ENCODE results near the gene LCE1F. TPM values are rescaled to one million over a fixed set of nuclear protein-coding genes. Genes with fewer than 3 reads are reported as not detected.

The LCE1F gene
- total and polyA plus RNA-seq, 5 donors from 2014 or later, result not detected

DNA sequence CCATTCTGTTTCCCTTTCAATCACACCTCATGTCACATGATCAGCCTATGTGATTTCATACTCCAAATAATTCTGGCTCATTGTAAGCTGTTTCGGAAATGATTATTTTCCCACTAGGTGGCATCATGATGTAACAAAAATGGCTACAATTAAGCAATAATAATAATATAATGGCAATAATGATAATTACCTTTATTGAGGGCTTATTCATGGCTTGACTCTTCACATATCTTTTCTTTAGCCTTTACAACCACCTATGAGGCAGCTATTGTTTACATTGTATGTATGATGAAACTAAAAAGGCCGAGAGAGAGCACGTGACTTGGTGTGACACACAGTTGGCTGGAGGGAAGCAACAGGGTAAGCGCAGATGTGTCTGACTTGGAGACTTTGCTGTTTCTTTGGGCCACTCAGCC, 29.6 kb upstream of the LCE1F start:
- no peak for DNase-seq
- no peak overlapping the region for H3K27ac Mint-ChIP-seq
- Histone ChIP-seq H3K27me3 (ENCODE audit: control insufficient read depth, insufficient read depth, low read length) (peaks cover 4% of the 10 kb centered on the region), H3K36me3 (ENCODE audit: control insufficient read depth, insufficient read depth, low read length) (no peaks in the 10 kb centered on the region), H3K27ac (ENCODE audit: insufficient read depth, low read length, poor library complexity, severe bottlenecking) (no peak overlapping the region), H3K9me3 (ENCODE audit: control insufficient read depth in 2 of 2, low read length in 2 of 2) (no peaks in the 10 kb centered on the region), H3K4me1 (ENCODE audit: control insufficient read depth, insufficient read depth, low read length, poor library complexity, severe bottlenecking) (no peaks in the 10 kb centered on the region), H3K4me3 (ENCODE audit: low read depth, low read length) (no peak overlapping the region)
- peaks cover 16% of the 10 kb centered on the region for H3K27me3 Mint-ChIP-seq
- no peaks in the 10 kb centered on the region for H3K36me3 Mint-ChIP-seq
- no peak overlapping the region for H3K4me3 Mint-ChIP-seq
- no peaks in the 10 kb centered on the region for H3K4me1 Mint-ChIP-seq
- H3K9me3 Mint-ChIP-seq, result peaks cover 0 to 3% (median 0%) of the 10 kb centered on the region in 7 donors
- no peak for ATAC-seq (ENCODE audit: low read depth in 2 of 2)

GRCh38 chr1:152745765-152746444, 29.0 kb upstream of the LCE1F start:
- Mint-ChIP-seq H3K4me3 (no peak overlapping the region), H3K9me3 (peaks cover 0 to 6% (median 0%) of the 10 kb centered on the region in 7 donors), H3K27ac (no peak overlapping the region), H3K36me3 (no peaks in the 10 kb centered on the region), H3K4me1 (no peaks in the 10 kb centered on the region), H3K27me3 (peaks cover 16% of the 10 kb centered on the region)
- no peak overlapping the region for H3K27ac ChIP-seq (ENCODE audit: insufficient read depth, low read length, poor library complexity, severe bottlenecking)
- no peak overlapping the region for H3K4me3 ChIP-seq (ENCODE audit: low read depth, low read length)
- no peaks in the 10 kb centered on the region for H3K9me3 ChIP-seq (ENCODE audit: control insufficient read depth in 2 of 2, low read length in 2 of 2)
- H3K27me3 ChIP-seq (ENCODE audit: control insufficient read depth, insufficient read depth, low read length), result peaks cover 7% of the 10 kb centered on the region
- DNase-seq (no peak), ATAC-seq (ENCODE audit: low read depth in 2 of 2) (no peak)
- no peaks in the 10 kb centered on the region for H3K36me3 ChIP-seq (ENCODE audit: control insufficient read depth, insufficient read depth, low read length)
- no peaks in the 10 kb centered on the region for H3K4me1 ChIP-seq (ENCODE audit: control insufficient read depth, insufficient read depth, low read length, poor library complexity, severe bottlenecking)

DNA sequence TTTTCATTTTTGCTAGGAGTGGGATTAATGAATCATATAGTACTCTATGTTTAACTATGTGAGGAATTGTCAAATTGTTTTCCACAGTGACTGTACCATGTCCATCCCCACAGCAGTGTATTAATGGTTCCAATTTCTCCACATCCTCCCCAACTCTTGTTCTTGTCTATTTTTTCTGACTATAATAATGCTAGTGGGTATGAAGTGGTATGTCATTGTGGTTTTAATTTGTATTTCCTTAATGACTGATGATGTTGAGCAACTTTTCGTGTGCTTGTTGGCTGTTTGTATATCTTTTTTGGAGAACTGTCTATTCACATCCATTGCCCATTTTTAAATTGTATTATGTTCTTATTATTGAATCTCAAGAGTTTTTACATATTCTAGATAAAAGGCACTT, 27.1 kb upstream of the LCE1F start:
- no peak overlapping the region for H3K4me3 Mint-ChIP-seq
- no peak for DNase-seq
- peaks cover 14% of the 10 kb centered on the region for H3K27me3 Mint-ChIP-seq
- no peak for ATAC-seq (ENCODE audit: low read depth in 2 of 2)
- peaks cover 7% of the 10 kb centered on the region for H3K27me3 ChIP-seq (ENCODE audit: control insufficient read depth, insufficient read depth, low read length)
- peaks cover 0 to 4% (median 0%) of the 10 kb centered on the region in 7 donors for H3K9me3 Mint-ChIP-seq
- no peaks in the 10 kb centered on the region for H3K9me3 ChIP-seq (ENCODE audit: control insufficient read depth in 2 of 2, low read length in 2 of 2)
- H3K27ac ChIP-seq (ENCODE audit: insufficient read depth, low read length, poor library complexity, severe bottlenecking), result no peak overlapping the region
- no peaks in the 10 kb centered on the region for H3K36me3 Mint-ChIP-seq
- no peaks in the 10 kb centered on the region for H3K36me3 ChIP-seq (ENCODE audit: control insufficient read depth, insufficient read depth, low read length)
- no peak overlapping the region for H3K27ac Mint-ChIP-seq
- H3K4me3 ChIP-seq (ENCODE audit: low read depth, low read length), result no peak overlapping the region
- no peaks in the 10 kb centered on the region for H3K4me1 ChIP-seq (ENCODE audit: control insufficient read depth, insufficient read depth, low read length, poor library complexity, severe bottlenecking)
- H3K4me1 Mint-ChIP-seq, result no peaks in the 10 kb centered on the region

DNA sequence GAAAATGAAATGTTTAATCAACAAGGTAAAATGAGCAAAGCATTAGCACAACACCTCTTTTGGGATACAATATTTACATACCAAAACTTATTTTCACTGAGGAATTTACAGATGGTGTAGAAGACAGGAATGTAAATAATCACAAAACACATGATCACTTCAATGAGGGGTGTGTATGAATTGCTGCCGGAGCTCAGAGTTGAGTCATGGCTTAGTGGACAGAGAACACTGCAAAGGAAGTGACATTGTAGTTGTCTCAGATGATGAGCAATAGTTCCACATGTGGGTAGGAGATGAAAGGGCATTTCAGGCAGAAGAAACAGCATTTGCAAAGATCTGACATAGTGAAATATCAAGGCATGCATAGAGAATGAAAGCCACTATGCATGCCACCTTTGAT, 22.7 kb upstream of the LCE1F start:
- Histone ChIP-seq H3K4me3 (ENCODE audit: low read depth, low read length) (no peak overlapping the region), H3K27me3 (ENCODE audit: control insufficient read depth, insufficient read depth, low read length) (peaks cover 9% of the 10 kb centered on the region), H3K4me1 (ENCODE audit: control insufficient read depth, insufficient read depth, low read length, poor library complexity, severe bottlenecking) (no peaks in the 10 kb centered on the region), H3K27ac (ENCODE audit: insufficient read depth, low read length, poor library complexity, severe bottlenecking) (no peak overlapping the region), H3K36me3 (ENCODE audit: control insufficient read depth, insufficient read depth, low read length) (no peaks in the 10 kb centered on the region), H3K9me3 (ENCODE audit: control insufficient read depth in 2 of 2, low read length in 2 of 2) (no peaks in the 10 kb centered on the region)
- H3K4me3 Mint-ChIP-seq, result no peak overlapping the region
- H3K27me3 Mint-ChIP-seq, result peaks cover 11% of the 10 kb centered on the region
- ATAC-seq (ENCODE audit: low read depth in 2 of 2), result no peak
- no peak for DNase-seq
- no peaks in the 10 kb centered on the region for H3K4me1 Mint-ChIP-seq
- H3K27ac Mint-ChIP-seq, result no peak overlapping the region
- H3K36me3 Mint-ChIP-seq, result no peaks in the 10 kb centered on the region
- peaks cover 0 to 4% (median 0%) of the 10 kb centered on the region in 7 donors for H3K9me3 Mint-ChIP-seq

DNA sequence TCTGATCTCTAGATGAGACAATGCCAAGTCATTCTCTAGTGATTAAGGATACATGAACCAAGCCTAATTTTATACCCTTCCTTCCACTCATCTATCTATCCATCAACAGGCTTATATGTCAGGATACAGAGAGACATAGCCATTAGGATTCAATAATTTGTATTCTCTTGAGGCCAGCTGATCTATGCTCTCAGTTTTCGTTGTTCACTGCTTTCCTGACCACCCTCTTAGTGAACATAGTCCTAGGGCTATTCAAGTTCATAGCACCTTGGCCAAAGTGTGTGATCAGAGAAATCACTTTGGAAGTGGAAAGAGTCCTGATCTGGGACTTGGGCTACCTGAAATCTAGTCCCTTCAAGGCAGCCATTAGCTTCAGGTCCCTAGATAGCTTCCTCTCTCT, 21.4 kb upstream of the LCE1F start:
- DNase-seq (no peak), ATAC-seq (ENCODE audit: low read depth in 2 of 2) (no peak)
- Histone ChIP-seq H3K4me1 (ENCODE audit: control insufficient read depth, insufficient read depth, low read length, poor library complexity, severe bottlenecking) (no peaks in the 10 kb centered on the region), H3K9me3 (ENCODE audit: control insufficient read depth in 2 of 2, low read length in 2 of 2) (no peaks in the 10 kb centered on the region), H3K27me3 (ENCODE audit: control insufficient read depth, insufficient read depth, low read length) (peaks cover 7% of the 10 kb centered on the region), H3K36me3 (ENCODE audit: control insufficient read depth, insufficient read depth, low read length) (no peaks in the 10 kb centered on the region), H3K4me3 (ENCODE audit: low read depth, low read length) (no peak overlapping the region), H3K27ac (ENCODE audit: insufficient read depth, low read length, poor library complexity, severe bottlenecking) (no peak overlapping the region)
- Mint-ChIP-seq H3K27me3 (peaks cover 5% of the 10 kb centered on the region), H3K36me3 (no peaks in the 10 kb centered on the region), H3K4me3 (no peak overlapping the region), H3K9me3 (peaks cover 0 to 4% (median 0%) of the 10 kb centered on the region in 7 donors), H3K27ac (no peak overlapping the region), H3K4me1 (no peaks in the 10 kb centered on the region)

- peaks cover 3% of the 10 kb centered on the region for H3K27me3 ChIP-seq (ENCODE audit: control insufficient read depth, insufficient read depth, low read length)
- no peak overlapping the region for H3K4me3 ChIP-seq (ENCODE audit: low read depth, low read length)
- no peak overlapping the region for H3K27ac ChIP-seq (ENCODE audit: insufficient read depth, low read length, poor library complexity, severe bottlenecking)
- ATAC-seq (ENCODE audit: low read depth in 2 of 2) (no peak), DNase-seq (no peak)
- H3K4me1 ChIP-seq (ENCODE audit: control insufficient read depth, insufficient read depth, low read length, poor library complexity, severe bottlenecking), result no peaks in the 10 kb centered on the region
- H3K36me3 Mint-ChIP-seq, result no peaks in the 10 kb centered on the region
- no peaks in the 10 kb centered on the region for H3K36me3 ChIP-seq (ENCODE audit: control insufficient read depth, insufficient read depth, low read length)
- no peaks in the 10 kb centered on the region for H3K9me3 ChIP-seq (ENCODE audit: control insufficient read depth in 2 of 2, low read length in 2 of 2)
- peaks cover 0 to 2% (median 0%) of the 10 kb centered on the region in 7 donors for H3K9me3 Mint-ChIP-seq
- H3K4me3 Mint-ChIP-seq, result no peak overlapping the region
- no peak overlapping the region for H3K27ac Mint-ChIP-seq
- H3K27me3 Mint-ChIP-seq, result peaks cover 9% of the 10 kb centered on the region
- H3K4me1 Mint-ChIP-seq, result no peaks in the 10 kb centered on the region
These were observed 18.1 kb upstream of the LCE1F start for GRCh38 chr1:152756872-152757271.

DNA sequence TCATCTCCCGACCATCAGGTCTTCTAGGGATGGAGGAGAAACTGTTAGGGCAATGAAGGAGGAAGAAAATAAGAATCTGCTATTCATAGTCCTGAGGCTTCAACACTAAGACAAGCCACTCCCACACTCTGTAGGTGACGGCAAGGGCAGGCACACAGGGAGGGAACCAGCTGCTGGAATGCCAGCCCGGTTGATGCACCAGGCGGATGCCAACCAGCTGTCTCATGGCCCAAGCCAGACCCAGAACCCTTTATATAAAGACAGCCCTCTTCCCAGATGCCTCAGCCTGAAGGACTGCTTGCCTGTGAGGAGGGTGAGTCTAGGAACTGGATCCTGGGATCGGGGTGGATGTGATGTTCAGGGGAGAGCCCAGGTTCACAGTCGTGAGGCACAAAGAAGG, 17.2 kb upstream of the LCE1F start, which contains the start of gene KPRP:
KPRP (plus strand) TSS at position 279 of the 400 bp plus-strand sequence. CDS start 1,564 bp downstream, outside the sequence.
- H3K4me1 ChIP-seq (ENCODE audit: control insufficient read depth, insufficient read depth, low read length, poor library complexity, severe bottlenecking), result no peaks in the 10 kb centered on the region
- H3K36me3 ChIP-seq (ENCODE audit: control insufficient read depth, insufficient read depth, low read length), result no peaks in the 10 kb centered on the region
- H3K27ac Mint-ChIP-seq, result peak within 1 kb of the TSS in 1 of 3 donors; percentile 45
- H3K4me3 ChIP-seq (ENCODE audit: low read depth, low read length), result no peak within 1 kb of the TSS
- ATAC-seq (ENCODE audit: low read depth in 2 of 2) (no peak), DNase-seq (no peak)
- no peaks in the 10 kb centered on the region for H3K9me3 ChIP-seq (ENCODE audit: control insufficient read depth in 2 of 2, low read length in 2 of 2)
- peaks cover 3% of the 10 kb centered on the region for H3K27me3 ChIP-seq (ENCODE audit: control insufficient read depth, insufficient read depth, low read length)
- peaks cover 0 to 2% (median 0%) of the 10 kb centered on the region in 7 donors for H3K9me3 Mint-ChIP-seq
- H3K4me3 Mint-ChIP-seq, result no peak within 1 kb of the TSS
- H3K27me3 Mint-ChIP-seq, result peaks cover 6% of the 10 kb centered on the region
- H3K4me1 Mint-ChIP-seq, result no peaks in the 10 kb centered on the region
- H3K27ac ChIP-seq (ENCODE audit: insufficient read depth, low read length, poor library complexity, severe bottlenecking), result no peak within 1 kb of the TSS
- H3K36me3 Mint-ChIP-seq, result no peaks in the 10 kb centered on the region

DNA sequence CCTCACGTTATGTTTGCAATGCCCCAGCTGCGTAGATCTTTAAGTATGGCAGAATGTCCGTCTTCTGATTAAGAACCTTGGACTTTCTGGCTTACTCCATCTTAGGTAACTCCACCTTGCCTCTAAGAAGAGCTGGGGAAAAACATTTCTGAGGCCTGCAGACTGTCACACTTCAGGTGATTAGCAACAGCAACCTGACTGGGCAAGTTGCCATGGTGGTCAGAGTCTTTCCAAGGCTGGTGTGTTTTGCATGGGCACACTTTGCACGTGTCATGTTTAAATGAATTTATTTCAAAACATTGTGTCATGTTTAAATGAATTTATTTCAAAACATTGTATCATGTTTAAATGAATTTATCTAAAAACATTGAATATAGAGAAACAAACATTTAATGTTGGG, 16.3 kb upstream of the LCE1F start:
- Histone ChIP-seq H3K36me3 (ENCODE audit: control insufficient read depth, insufficient read depth, low read length) (no peaks in the 10 kb centered on the region), H3K4me1 (ENCODE audit: control insufficient read depth, insufficient read depth, low read length, poor library complexity, severe bottlenecking) (no peaks in the 10 kb centered on the region), H3K27me3 (ENCODE audit: control insufficient read depth, insufficient read depth, low read length) (no peaks in the 10 kb centered on the region), H3K9me3 (ENCODE audit: control insufficient read depth in 2 of 2, low read length in 2 of 2) (no peaks in the 10 kb centered on the region), H3K27ac (ENCODE audit: insufficient read depth, low read length, poor library complexity, severe bottlenecking) (no peak overlapping the region), H3K4me3 (ENCODE audit: low read depth, low read length) (no peak overlapping the region)
- Mint-ChIP-seq H3K4me3 (no peak overlapping the region), H3K9me3 (peaks cover 0 to 5% (median 0%) of the 10 kb centered on the region in 7 donors), H3K27me3 (peaks cover 9% of the 10 kb centered on the region), H3K27ac (no peak overlapping the region), H3K36me3 (no peaks in the 10 kb centered on the region), H3K4me1 (no peaks in the 10 kb centered on the region)
- no peak for DNase-seq
- no peak for ATAC-seq (ENCODE audit: low read depth in 2 of 2)

Measured in CD4-positive, CD25-positive, alpha-beta regulatory T cell (primary cell).